Liver (tissue), 3 donors: ENCODE results near the gene MAN2A1.

Experiments used
- CTCF ChIP-seq: fragments of 150-350 bp; IDR thresholded peaks from 2 replicates; pipeline ENCODE4 v1.5.1; 2017; ENCODE audit warnings: improper control_type of control experiment, low read depth, low read length; ENCODE audit not compliant: missing input control
- SP1 ChIP-seq: IDR thresholded peaks from 2 replicates; pipeline ENCODE4 v1.6.1; 2018; ENCODE audit warnings: antibody characterized with exemption, mild to moderate bottlenecking
- TAF1 ChIP-seq: conservative IDR thresholded peaks from 2 replicates; pipeline ENCODE4 v1.6.1; 2016; ENCODE audit warnings: antibody characterized with exemption, mild to moderate bottlenecking
- donor health status: healthy.
- donor health status: healthy.

- no peak for TF ChIP-seq CTCF
- no peak for TF ChIP-seq SP1
- no peak for TF ChIP-seq TAF1
Measured at GRCh38 chr5:109705596-109705995, 15.9 kb downstream of the MAN2A1 start.
